GM18907 (cell line): ENCODE data around the gene SOBP.
"Not testable (repeated sequence)": the region's sequence is repeated elsewhere in the genome, so short reads cannot be mapped to it uniquely, and the experiment has no call there.

Experiments
- ATAC-seq: cut with Tn5 transposase; IDR thresholded peaks from one replicate; pipeline ENCODE4 v1.9.1; 2021; ENCODE audit warnings: mild to moderate bottlenecking, moderate library complexity; ENCODE audit not compliant: unreplicated experiment

Gene SOBP

GRCh38 chr6:107488174-107488874 lies 1.6 kb upstream of the SOBP start:
- no peak for ATAC-seq

- peak; percentile 16 for ATAC-seq
These were observed 862 bp upstream of the SOBP start for GRCh38 chr6:107488875-107489635.

- ATAC-seq, result peak; percentile 5
These were observed 735 bp downstream of the SOBP start for GRCh38 chr6:107490566-107491137.

- no peak for ATAC-seq
These were observed 1.3 kb downstream of the SOBP start for GRCh38 chr6:107491138-107491609.

GRCh38 chr6:107491760-107492660 lies 2.1 kb downstream of the SOBP start:
- ATAC-seq, result no peak

GRCh38 chr6:107493158-107494057 lies 3.5 kb downstream of the SOBP start:
- no peak for ATAC-seq

- no peak for ATAC-seq
These were observed 5.3 kb downstream of the SOBP start for GRCh38 chr6:107495196-107495643.

GRCh38 chr6:107495971-107496370 lies 6.1 kb downstream of the SOBP start:
- no peak for ATAC-seq

GRCh38 chr6:107496892-107497684 lies 7.2 kb downstream of the SOBP start:
- no peak for ATAC-seq

GRCh38 chr6:107504270-107505026 lies 14.5 kb downstream of the SOBP start:
- no peak for ATAC-seq

GRCh38 chr6:107506145-107506544 lies 16.2 kb downstream of the SOBP start:
- ATAC-seq, result no peak

- no peak for ATAC-seq
These were observed 19.6 kb downstream of the SOBP start for GRCh38 chr6:107509506-107509905.

- ATAC-seq, result no peak
These were observed 20.2 kb downstream of the SOBP start for GRCh38 chr6:107510108-107510507.

- ATAC-seq, result no peak
These were observed 21.6 kb downstream of the SOBP start for GRCh38 chr6:107511511-107511993.

GRCh38 chr6:107513214-107513613 lies 23.3 kb downstream of the SOBP start:
- no peak for ATAC-seq

- no peak for ATAC-seq
These were observed 26.0 kb downstream of the SOBP start for GRCh38 chr6:107515955-107516354.

- ATAC-seq, result no peak
These were observed 27.4 kb downstream of the SOBP start for GRCh38 chr6:107517274-107517673.

- not testable (repeated sequence) for ATAC-seq
These were observed 29.3 kb downstream of the SOBP start for GRCh38 chr6:107519224-107519623.
